Nephron (organoid): ENCODE measurements around the gene FKBP10.

Source experiments
- H3K27ac Mint-ChIP-seq, 3 experiments: 2 replicates each; pipeline ENCODE4 v1.8.0; 2020; ENCODE audit warnings: mixed read lengths in 3 of 3, mild to moderate bottlenecking in 2 of 3, moderate library complexity in 1 of 3
- H3K27me3 Mint-ChIP-seq: 2 replicates; pipeline ENCODE4 v1.8.0; 2021; ENCODE audit warnings: low read depth, mild to moderate bottlenecking, moderate library complexity, mixed read lengths
- H3K36me3 Mint-ChIP-seq: 2 replicates; pipeline ENCODE4 v1.8.0; 2020; ENCODE audit warnings: low read depth, mixed read lengths
- H3K4me1 Mint-ChIP-seq: 2 replicates; pipeline ENCODE4 v1.8.0; 2020; ENCODE audit warnings: mixed read lengths
- H3K4me3 Mint-ChIP-seq, 3 experiments: 2 replicates each; pipeline ENCODE4 v1.8.0; 2020; ENCODE audit warnings: mild to moderate bottlenecking in 3 of 3, mixed read lengths in 3 of 3, moderate library complexity in 2 of 3
- H3K9me3 Mint-ChIP-seq: 2 replicates; pipeline ENCODE4 v1.8.0; 2020; ENCODE audit warnings: mixed read lengths
- TF ChIP-seq, protein P1 (sequence below), 3 experiments: fragments of 200-600 bp; sonication (generic); IDR thresholded peaks; one replicate each; pipeline ENCODE4 v1.5.0; 2021; ENCODE audit warnings: antibody characterized with exemption in 3 of 3; ENCODE audit not compliant: unreplicated experiment in 3 of 3

Gene FKBP10

GRCh38 chr17:41785859-41786226 is 27.0 kb upstream of the FKBP10 start:
- Mint-ChIP-seq H3K27me3 (peaks cover 4% of the 10 kb centered on the region), H3K9me3 (no peaks in the 10 kb centered on the region), H3K36me3 (peaks cover 9% of the 10 kb centered on the region), H3K27ac (peak overlapping the region; percentile 91 to 95 (median 95)), H3K4me3 (peak overlapping the region; percentile 85 to 97 (median 94)), H3K4me1 (peaks cover 47% of the 10 kb centered on the region)
- TF ChIP-seq, protein P1, sequence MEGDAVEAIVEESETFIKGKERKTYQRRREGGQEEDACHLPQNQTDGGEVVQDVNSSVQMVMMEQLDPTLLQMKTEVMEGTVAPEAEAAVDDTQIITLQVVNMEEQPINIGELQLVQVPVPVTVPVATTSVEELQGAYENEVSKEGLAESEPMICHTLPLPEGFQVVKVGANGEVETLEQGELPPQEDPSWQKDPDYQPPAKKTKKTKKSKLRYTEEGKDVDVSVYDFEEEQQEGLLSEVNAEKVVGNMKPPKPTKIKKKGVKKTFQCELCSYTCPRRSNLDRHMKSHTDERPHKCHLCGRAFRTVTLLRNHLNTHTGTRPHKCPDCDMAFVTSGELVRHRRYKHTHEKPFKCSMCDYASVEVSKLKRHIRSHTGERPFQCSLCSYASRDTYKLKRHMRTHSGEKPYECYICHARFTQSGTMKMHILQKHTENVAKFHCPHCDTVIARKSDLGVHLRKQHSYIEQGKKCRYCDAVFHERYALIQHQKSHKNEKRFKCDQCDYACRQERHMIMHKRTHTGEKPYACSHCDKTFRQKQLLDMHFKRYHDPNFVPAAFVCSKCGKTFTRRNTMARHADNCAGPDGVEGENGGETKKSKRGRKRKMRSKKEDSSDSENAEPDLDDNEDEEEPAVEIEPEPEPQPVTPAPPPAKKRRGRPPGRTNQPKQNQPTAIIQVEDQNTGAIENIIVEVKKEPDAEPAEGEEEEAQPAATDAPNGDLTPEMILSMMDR (IDR thresholded peaks at IDR 0.05; ENCODE audit: unreplicated experiment in 3 of 3), result no peak

- Mint-ChIP-seq H3K27ac (peak within 1 kb of the TSS; percentile 91 to 95 (median 95)), H3K36me3 (peaks cover 9% of the 10 kb centered on the region), H3K9me3 (no peaks in the 10 kb centered on the region), H3K4me1 (peaks cover 45% of the 10 kb centered on the region), H3K27me3 (peaks cover 4% of the 10 kb centered on the region), H3K4me3 (peak within 1 kb of the TSS; percentile 85 to 97 (median 94))
- TF ChIP-seq, protein P1 (IDR thresholded peaks at IDR 0.05; ENCODE audit: unreplicated experiment in 3 of 3), result peak; percentile 73 to 97 (median 82)
Observed at GRCh38 chr17:41786227-41787020, 26.4 kb upstream of the FKBP10 start, which contains the start of gene JUP. TSS of gene JUP (minus strand) at chr17:41786711. CDS start at chr17:41771854, 14,857 bp downstream.

DNA sequence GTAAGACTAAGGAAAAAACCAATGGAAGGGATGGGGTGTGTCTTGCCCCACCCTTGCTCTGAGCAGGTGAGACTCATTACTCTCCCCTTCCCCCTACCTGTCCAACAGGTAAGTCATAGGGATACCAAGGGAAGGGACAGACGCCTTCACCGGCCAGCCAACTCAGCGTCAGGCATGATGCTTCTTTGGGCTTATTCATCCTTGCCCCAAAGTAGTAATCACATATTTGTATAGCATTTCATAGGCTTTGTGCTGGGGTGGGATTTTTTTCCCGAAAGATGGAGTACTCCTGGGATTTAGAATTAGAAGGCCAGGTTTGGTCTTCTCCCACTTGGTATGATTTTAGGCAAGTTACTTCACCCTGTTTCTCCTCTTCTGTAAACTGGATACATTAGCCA is 25.8 kb upstream of the FKBP10 start:
- peaks cover 4% of the 10 kb centered on the region for H3K27me3 Mint-ChIP-seq
- peaks cover 42% of the 10 kb centered on the region for H3K4me1 Mint-ChIP-seq
- TF ChIP-seq, protein P1 (IDR thresholded peaks at IDR 0.05; ENCODE audit: unreplicated experiment in 3 of 3), result no peak

GRCh38 chr17:41792845-41793783 is 19.7 kb upstream of the FKBP10 start:
- H3K36me3 Mint-ChIP-seq, result no peaks in the 10 kb centered on the region
- peaks cover 4% of the 10 kb centered on the region for H3K27me3 Mint-ChIP-seq
- H3K4me1 Mint-ChIP-seq, result peaks cover 37% of the 10 kb centered on the region
- peak overlapping the region; percentile 90 to 97 (median 96) for H3K27ac Mint-ChIP-seq
- TF ChIP-seq, protein P1 (IDR thresholded peaks at IDR 0.05; ENCODE audit: unreplicated experiment in 3 of 3), result no peak
- no peaks in the 10 kb centered on the region for H3K9me3 Mint-ChIP-seq
- H3K4me3 Mint-ChIP-seq, result peak overlapping the region; percentile 11 to 66 (median 51)

More for the DNA sequence above, 25.8 kb upstream of the FKBP10 start:
- Mint-ChIP-seq H3K4me3 (peak overlapping the region; percentile 85 to 91 (median 89)), H3K9me3 (no peaks in the 10 kb centered on the region), H3K36me3 (peaks cover 3% of the 10 kb centered on the region), H3K27ac (peak overlapping the region; percentile 22 to 87 (median 79))

- Mint-ChIP-seq H3K27ac (peak overlapping the region; percentile 90 to 97 (median 96)), H3K36me3 (no peaks in the 10 kb centered on the region), H3K4me1 (peaks cover 37% of the 10 kb centered on the region), H3K4me3 (peak overlapping the region in 2 of 3 experiments; percentile 43 to 47), H3K9me3 (no peaks in the 10 kb centered on the region), H3K27me3 (peaks cover 4% of the 10 kb centered on the region)
- TF ChIP-seq, protein P1 (IDR thresholded peaks at IDR 0.05; ENCODE audit: unreplicated experiment in 3 of 3), result no peak
Observed at GRCh38 chr17:41793784-41794539, 18.8 kb upstream of the FKBP10 start.
